ENCODE measurements around the gene TACC2. TPM values are rescaled to one million over a fixed set of nuclear protein-coding genes. Genes with fewer than 3 reads are reported as not detected.
"Not testable (repeated sequence)": the region's sequence is repeated elsewhere in the genome, so short reads cannot be mapped to it uniquely, and the experiment has no call there.

TACC2 gene
- total RNA-seq, 1 donor from 2014 or later: 341 TPM

DNA sequence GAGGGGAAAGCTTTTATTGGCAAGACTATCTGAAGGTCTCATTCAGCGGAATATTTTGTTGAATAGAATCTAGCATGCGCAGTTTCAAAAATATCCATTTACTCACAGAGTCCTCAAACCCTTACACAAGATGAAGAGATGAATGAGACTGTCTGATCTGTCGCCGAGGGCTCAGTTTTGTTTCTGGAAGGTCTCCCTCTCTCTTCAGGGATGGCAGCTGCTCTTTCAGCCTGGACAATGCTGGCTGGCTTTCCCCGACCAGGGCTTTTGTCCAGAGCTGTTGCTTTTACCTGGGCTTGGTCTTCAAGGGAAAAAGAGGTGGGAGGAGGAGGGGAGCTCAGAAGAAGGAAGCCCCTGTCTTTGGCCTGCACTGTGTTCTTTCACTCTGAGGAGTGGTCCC lies 200.2 kb downstream of the TACC2 start:
- DNase-seq (ENCODE audit: missing footprints): no peak
- intact Hi-C loops (cut with DNase I): no loop called here
- no peak for ATAC-seq

DNA sequence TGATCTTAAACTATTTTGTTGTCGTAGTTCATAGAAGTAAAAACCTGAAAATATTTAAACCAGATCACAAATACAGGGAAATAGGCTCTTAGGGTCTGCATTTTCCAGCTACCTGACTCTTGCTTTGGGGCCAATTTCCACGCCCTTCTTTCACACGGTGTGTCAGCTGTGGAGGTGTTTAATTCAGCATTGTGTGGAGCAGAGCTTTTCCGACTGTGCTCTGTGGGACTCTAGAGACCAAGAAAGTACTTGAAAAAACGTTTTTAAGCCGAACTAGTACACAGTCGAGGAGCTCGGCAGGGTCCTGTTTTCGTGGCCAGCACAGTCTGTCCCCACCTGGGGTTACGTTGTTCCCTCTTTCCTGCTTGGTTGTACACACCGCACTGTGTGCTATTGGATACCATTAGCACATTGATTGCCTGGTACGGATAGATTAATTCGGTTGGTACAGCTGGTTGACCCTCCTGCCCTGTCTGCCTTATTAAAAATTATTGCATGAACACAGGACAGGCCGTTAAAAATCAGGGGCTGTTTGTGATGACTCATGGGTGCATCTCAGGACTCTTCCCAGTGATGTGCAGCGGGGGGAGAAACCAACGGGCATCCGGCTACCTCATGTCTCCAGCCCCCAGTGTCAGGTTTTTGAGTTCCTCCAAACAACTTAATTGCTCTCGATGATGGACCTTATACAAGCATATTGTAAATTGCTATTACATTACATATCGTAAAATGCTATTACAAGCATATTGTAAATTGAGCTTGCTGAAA lies 201.4 kb downstream of the TACC2 start:
- intact Hi-C loops (cut with DNase I): no loop called here
- ATAC-seq: no peak
- DNase-seq (ENCODE audit: missing footprints): no peak

DNA sequence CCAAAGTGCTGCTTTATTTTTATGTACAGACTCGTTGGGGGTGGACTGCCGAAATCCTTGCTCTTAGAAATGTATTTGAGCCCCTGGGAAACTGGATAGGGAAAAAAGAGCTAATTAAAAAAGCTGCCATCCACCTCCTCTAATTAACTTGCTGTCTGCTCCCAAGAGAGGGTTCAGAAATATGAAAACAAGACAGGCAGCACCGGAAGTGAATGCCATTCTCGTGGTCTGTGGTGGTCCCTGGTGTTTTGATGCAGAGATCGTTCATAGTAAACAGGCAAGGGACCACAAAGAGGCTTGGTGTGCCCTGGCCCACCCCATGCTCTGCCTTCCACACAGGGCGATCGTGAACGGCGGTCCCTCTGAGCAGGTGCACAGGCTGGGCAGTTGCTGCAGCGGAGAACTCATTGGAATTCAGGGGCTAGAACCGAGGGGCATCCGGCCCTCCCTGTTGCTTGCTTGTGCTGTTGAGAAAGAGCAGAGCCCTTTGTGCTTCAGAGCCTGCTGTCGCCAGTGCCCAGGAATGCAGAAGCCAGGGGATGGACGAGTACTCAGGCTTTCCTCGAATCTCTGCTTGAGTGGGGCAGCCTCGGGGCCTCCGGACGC lies 203.1 kb downstream of the TACC2 start:
- intact Hi-C loops (cut with DNase I): no loop called here
- DNase-seq (ENCODE audit: missing footprints) (no peak), ATAC-seq (peak; percentile 53)

DNA sequence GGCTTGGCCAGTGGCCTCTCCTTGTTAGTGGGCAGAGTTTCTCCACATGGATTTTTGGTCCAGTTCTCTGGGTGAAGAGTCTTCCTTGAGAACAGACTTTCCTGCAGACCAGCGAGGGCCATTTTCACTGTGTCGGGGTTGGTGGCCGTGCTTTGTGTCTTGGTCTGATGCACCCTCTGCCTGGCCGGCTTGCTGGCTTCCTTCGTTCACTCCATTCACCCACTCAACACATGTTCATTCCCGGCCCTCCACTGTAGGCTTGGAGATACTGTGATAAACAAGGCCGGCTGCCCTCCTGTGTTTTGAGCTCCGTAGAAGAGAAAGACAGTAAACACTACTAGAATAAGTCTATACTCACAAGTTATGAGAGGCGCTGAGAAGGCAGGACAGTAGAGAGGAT lies 205.3 kb downstream of the TACC2 start:
- DNase-seq (ENCODE audit: missing footprints) (no peak), ATAC-seq (no peak)
- intact Hi-C loops (cut with DNase I): no loop called here

DNA sequence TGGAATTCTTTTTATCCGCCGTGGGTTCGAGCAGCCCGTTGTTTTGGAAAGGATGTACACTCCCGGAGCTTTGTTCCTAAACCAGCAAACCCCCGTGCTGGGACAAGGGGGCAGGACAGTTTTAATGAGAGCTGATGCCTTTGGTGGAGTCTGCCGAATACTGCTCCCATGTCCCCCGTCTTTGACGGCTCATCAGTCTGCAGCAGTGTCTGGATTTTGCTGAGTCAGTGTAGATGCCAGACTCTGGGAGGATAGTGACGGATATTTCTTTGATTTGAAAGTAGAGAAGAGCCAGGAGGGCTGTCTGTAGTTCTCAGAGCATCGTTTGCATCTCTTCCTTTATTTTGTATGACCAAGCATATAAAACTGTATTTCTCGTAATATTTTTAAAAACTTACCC lies 207.3 kb downstream of the TACC2 start:
- intact Hi-C loops (cut with DNase I): no loop called here
- ATAC-seq: no peak
- no peak for DNase-seq (ENCODE audit: missing footprints)

DNA sequence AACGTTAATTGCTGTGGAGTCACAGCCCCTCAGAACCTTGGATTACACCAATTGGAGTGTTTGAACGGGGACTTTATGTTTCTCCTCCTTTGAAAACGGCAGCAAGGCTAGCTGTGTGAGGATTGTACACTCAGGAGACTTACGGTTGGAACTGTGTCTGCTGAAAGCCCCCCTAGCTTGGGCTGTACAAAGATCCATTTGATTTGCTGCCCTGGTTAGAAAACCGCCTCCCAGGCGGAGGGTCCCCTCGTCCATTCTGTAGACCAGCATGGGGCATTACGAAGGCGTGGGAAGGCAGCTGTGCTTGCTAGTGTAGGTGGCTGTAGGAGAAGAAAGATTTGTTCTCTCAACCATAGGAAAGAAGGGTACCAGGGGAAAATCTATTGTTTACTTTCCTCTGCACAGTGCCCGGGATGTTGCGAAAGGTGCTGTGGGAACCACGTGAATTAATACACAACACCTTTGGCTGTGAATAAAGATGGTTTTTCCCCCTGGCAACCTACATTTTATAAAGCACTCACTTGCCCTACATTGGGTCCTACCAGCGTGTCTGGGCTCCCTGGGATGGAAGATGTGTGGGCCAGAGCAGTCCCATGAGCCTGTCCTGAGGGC lies 208.8 kb downstream of the TACC2 start:
- ATAC-seq (no peak), DNase-seq (ENCODE audit: missing footprints) (no peak)
- intact Hi-C loops (cut with DNase I): no loop called here

DNA sequence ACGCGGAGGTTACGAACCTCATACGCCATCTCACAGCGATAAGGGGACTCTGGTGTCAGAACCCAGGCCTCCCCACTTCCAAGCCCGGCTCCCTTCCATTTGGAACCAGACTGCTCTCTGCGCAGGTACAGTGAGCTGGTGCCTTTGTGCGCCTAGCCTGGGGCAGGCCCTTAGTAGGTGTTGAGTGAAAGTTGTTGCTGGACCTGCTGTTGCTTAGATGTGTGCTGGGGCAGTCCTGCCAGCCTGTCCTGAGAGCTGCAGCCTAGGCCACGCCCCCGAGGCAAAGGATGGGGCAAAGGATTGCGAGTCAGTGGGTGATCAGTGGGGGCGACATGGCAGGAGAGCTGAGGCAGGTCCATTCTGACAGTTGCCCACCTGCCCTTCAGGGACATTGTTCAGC lies 209.7 kb downstream of the TACC2 start:
- DNase-seq (ENCODE audit: missing footprints): no peak
- peak; percentile 59 for ATAC-seq

DNA sequence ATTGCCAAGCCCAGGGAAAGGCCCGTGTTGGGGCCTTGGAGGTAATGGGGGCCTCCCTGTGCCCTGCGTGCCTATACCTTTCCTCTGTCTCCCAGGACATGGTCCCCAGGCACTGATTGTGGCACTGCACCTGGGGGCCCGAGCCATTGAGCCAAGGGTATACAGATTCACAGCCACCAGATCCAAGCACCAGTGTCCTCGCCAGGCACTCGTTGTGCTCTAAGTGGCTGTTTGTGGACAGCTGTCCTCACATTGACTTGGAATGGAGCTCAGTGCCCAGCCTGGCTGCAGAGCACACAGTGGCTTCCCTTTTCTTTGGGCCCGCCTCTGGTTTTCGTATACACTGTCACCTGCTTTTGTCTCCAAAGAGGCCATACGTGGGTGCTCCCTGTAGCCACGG lies 210.1 kb downstream of the TACC2 start:
- peak; percentile 73 for DNase-seq (ENCODE audit: missing footprints)
- intact Hi-C loops (cut with DNase I): no loop called here
- ATAC-seq: peak; percentile 91

More for the DNA sequence above, 209.7 kb downstream of the TACC2 start:
- intact Hi-C loops (cut with DNase I): no loop called here

DNA sequence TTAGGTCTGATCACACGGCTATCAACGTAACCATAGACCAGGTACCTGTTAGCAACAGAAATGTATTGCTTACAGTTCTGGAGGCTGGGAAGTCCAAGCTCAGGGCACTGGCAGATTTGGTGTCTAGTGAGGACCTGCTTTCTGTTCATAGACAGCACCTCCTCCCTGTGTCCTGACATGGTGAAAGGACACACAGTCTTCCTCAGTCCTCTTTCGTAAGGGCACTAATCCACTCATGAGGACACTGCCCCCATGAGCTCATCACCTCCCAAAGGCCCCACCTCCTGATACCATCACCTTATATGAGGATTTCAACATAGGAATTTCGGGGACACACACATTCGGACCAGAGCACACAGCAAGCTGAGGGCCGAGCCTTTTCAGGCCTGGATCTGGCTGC lies 210.7 kb downstream of the TACC2 start:
- DNase-seq (ENCODE audit: missing footprints) (no peak), ATAC-seq (peak; percentile 20)
- intact Hi-C loops (cut with DNase I): no loop called here

DNA sequence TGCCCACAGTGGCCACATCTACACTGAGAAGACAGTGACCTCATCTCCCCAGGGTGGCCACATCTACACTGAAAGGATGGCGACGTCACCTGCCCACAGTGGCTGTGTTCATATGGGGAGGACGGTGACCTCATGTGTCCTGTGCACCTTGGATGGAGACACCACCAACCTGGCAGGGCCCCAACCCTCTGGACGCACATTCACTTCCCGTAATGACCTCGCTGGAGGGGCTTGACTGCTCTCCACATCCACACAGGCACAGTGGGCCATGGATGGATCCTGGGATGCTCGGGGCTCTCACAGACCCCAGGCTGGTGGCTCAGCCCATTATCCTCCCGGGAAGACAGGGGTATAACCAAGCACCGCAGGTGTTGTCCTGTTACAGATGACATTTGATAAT lies 212.4 kb downstream of the TACC2 start:
- DNase-seq (ENCODE audit: missing footprints) (no peak), ATAC-seq (no peak)
- intact Hi-C loops (cut with DNase I): no loop called here

DNA sequence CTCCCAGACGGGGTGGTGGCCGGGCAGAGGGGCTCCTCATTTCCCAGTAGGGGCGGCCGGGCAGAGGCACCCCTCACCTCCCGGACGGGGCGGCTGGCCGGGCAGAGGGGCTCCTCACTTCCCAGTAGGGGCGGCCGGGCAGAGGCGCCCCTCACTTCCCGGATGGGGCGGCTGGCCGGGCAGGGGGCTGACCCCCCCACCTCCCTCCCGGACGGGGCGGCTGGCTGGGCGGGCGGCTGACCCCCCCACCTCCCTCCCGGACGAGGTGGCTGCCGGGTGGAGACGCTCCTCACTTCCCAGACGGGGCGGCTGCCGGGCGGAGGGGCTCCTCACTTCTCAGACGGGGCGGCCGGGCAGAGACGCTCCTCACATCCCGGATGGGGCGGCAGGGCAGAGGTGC lies 214.2 kb downstream of the TACC2 start:
- DNase-seq (ENCODE audit: missing footprints); ATAC-seq; intact Hi-C loops (cut with DNase I): not testable (repeated sequence)

DNA sequence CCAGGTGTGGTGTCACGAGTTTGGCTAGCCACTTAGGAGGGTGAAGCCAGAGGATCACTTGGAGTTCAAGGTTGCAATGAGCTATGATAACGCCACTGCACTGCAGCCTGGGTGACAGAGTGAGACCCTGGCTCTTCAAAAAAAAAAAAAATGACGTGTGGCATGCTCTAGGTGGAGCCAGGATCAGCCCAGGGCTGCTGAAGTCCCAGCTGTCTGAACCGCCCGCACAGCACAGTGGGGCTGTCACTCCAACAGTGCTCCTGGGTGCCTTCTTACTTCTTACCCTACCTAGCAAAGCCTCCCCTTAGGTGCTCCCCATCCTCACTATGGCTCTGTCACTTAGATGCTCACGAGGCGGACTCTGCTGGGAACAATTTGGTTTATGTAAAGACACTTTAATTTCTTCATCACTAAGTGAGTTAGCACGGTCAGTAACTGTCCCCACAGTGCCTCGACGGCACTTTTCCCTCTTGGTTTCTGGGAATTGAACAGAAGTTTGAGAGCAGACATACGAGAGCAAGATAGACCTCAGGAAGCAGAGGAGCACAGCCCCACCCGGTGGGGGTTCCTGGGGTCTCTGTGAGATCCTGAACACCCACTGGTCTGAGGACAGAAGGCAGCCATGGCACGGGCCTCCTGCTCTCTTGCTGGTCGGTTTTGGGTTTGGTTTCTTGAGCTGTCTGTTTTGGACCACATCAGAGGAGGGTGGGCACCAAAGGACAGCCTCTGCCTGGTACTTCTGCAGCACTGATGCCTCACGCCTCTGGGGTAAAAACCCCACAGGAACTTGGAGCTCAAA lies 215.9 kb downstream of the TACC2 start:
- DNase-seq (ENCODE audit: missing footprints) (no peak), ATAC-seq (peak; percentile 57)
- intact Hi-C loops (cut with DNase I): no loop called here

DNA sequence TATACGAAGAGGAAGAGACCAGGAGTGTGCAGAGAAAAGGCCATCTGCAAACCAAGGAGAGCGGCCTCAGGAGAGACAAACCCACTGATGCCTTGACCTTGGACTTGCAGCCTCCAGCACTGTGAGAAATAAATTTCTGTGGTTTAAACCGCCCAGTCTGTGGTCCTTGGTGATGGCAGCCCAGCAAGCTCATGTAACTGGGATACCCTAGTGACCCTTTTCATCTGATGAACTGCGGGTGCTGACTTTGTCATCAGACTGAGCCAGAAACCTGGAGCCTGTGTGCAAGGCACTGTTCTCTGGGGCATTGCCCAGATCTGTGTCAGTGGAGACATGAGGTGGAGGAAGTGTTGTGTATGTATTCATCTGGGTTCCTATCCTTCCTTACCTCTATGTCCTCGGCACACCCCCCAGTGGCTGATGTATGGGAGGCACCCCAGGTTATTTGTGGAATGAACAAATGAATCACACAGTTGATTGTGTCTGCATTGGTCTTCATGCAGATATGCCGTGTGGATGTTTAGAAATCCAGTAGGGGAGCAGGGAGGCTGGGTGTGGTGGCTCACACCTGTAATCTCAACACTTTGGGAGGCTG lies 217.6 kb downstream of the TACC2 start:
- DNase-seq (ENCODE audit: missing footprints) (no peak), ATAC-seq (no peak)
- intact Hi-C loops (cut with DNase I): no loop called here

DNA sequence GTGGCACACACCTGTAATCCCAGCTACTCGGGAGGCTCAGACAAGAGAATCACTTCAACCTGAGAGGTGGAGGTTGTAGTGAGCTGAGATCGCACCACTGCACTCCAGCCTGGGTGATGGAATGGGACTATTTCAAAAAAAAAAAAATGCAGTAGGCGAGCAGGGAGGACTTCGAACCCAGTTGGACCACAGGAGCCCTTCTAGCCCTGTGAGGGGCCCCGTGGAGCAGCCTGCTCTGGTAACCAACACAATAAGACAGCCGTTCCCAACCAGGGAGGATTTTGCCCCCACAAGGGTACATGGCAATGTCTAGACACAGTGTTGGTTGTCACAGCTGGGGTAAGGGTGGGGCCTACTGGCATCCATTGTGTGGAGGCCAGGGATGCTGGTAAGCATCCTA lies 218.2 kb downstream of the TACC2 start:
- intact Hi-C loops (cut with DNase I): no loop called here
- ATAC-seq: no peak
- no peak for DNase-seq (ENCODE audit: missing footprints)

DNA sequence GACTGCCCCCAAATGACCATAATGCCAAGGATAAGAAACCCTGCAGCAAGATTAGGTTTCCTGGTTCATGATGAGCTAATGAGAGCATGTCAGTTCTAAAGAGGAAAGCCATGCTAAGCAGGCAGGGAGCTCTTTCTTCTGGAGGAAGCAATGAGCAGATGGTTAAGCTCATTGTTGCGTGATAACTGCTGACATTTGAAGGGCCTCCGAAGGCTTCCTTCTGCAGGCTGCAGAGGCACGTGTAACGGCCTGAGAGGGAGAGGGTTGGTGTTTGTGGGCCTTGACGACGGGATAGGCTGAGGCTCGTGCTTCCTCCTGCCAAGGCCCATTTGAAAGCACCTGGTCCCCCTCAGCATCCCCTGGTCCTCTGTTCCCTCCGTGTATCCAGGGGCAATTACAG lies 218.6 kb downstream of the TACC2 start:
- peak; percentile 18 for ATAC-seq
- no peak for DNase-seq (ENCODE audit: missing footprints)
- intact Hi-C loops (cut with DNase I): no loop called here

DNA sequence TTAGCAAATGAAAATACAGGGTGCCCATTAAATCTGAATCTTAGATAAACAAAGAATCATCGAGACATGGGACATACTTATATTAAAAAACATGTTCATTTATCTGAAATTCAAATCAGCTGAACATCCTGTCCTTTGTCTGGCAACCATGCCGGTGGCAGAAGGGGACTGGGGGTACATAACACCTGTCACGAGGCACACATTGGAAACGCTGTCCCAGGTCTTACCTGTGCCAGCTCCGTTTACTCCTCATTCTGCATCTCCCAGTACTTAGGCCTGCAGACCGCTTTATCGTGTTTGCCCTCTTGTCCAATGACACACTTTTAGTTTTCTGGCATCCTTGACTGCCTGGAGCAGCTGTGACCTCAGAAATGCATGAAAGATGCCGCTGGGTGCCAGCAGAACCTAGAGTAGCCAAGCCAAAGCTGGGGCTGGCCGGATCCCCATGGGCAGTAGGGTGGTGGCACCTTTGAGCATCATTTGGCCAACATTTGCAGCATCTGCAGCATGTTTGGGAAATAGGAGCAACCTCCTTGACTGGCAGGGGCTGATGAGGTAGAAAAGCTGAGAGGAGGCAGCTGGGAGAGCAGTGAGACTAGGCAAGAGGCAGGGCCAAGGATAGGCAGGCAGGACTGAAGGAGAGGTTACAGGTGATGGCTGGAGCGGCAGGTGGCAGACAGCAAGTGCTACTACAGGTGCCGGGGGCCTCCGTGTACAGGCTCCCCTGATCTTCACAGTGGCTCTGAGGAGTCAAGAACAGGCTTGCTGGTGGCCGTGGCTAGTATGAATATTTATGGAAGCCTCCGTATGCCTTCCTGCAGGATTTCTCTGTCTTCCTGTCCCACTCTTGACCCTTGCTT lies 219.8 kb downstream of the TACC2 start:
- ATAC-seq: no peak
- no peak for DNase-seq (ENCODE audit: missing footprints)
- intact Hi-C loops (cut with DNase I): no loop called here

DNA sequence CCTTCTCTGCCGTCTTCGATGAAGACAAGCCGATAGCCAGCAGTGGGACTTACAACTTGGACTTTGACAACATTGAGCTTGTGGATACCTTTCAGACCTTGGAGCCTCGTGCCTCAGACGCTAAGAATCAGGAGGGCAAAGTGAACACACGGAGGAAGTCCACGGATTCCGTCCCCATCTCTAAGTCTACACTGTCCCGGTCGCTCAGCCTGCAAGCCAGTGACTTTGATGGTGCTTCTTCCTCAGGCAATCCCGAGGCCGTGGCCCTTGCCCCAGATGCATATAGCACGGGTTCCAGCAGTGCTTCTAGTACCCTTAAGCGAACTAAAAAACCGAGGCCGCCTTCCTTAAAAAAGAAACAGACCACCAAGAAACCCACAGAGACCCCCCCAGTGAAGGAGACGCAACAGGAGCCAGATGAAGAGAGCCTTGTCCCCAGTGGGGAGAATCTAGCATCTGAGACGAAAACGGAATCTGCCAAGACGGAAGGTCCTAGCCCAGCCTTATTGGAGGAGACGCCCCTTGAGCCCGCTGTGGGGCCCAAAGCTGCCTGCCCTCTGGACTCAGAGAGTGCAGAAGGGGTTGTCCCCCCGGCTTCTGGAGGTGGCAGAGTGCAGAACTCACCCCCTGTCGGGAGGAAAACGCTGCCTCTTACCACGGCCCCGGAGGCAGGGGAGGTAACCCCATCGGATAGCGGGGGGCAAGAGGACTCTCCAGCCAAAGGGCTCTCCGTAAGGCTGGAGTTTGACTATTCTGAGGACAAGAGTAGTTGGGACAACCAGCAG lies 221.7 kb downstream of the TACC2 start:
- ATAC-seq (no peak), DNase-seq (ENCODE audit: missing footprints) (no peak)
- intact Hi-C loops (cut with DNase I): no loop called here

DNA sequence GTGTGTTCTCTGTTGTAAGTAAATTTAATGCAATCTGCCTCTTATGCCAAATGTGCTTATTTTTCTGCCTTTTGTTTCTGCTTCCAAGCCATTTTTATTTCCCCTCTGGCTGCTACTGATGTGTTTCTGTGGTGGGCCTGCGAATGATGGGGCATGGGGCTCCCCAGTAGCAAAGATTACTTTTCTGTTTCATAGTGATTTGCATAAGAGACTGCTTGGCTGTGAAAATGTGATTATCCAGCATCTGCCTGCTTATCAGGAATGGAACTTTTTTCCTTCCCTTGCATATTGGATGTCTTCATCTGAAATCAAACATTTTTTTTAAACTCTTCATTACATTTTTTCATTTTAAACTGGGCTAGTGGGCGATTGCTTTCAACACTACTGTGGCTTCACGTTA lies 224.4 kb downstream of the TACC2 start:
- no peak for ATAC-seq
- intact Hi-C loops (cut with DNase I): no loop called here

More for the DNA sequence above, 224.4 kb downstream of the TACC2 start:
- no peak for DNase-seq (ENCODE audit: missing footprints)

Data from Right ventricle myocardium inferior (tissue), 1 donor.